Breast epithelium (tissue), 3 donors: ENCODE measurements around the gene ATXN7L1.

Experiments used
- POLR2A ChIP-seq: fragments of 450-650 bp; IDR thresholded peaks from one replicate; pipeline ENCODE4 v1.6.1; 2016; ENCODE audit warnings: antibody characterized with exemption, mild to moderate bottlenecking, moderate library complexity
- POLR2AphosphoS5 ChIP-seq, 3 donors: sonication (generic); formaldehyde crosslinking; IDR thresholded peaks; one replicate each; pipeline ENCODE4 v1.6.1; 2017; ENCODE audit warnings: antibody characterized with exemption in 3 of 3
- TF ChIP-seq, protein P1 (sequence below), 3 donors: fragments of 450-650 bp; IDR thresholded peaks; one replicate each; pipeline ENCODE4 v1.5.1; 2016 to 2017; ENCODE audit warnings: antibody characterized with exemption in 3 of 3, mild to moderate bottlenecking in 3 of 3, moderate library complexity in 3 of 3

DNA sequence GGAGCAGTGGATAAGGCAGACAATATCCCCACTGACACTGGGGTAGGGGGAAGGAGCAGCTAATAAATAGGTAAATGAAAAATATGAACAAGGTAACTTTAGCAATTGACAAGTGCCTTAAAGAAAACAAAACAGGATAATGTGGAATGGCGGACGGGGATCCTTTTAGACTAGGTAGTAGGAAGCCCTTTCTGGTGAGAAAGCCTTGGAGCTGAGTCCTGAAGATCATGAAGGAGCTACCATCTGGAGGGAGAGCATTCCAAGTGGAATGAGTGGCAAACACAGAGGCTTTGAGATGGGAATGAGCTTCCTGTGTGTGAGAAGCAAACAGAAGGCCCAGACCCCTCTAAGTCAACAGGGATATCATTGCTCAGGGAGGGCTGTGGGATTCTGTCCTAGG is 16.0 kb upstream of the ATXN7L1 start:
- TF ChIP-seq POLR2A: no peak
- TF ChIP-seq, protein P1, sequence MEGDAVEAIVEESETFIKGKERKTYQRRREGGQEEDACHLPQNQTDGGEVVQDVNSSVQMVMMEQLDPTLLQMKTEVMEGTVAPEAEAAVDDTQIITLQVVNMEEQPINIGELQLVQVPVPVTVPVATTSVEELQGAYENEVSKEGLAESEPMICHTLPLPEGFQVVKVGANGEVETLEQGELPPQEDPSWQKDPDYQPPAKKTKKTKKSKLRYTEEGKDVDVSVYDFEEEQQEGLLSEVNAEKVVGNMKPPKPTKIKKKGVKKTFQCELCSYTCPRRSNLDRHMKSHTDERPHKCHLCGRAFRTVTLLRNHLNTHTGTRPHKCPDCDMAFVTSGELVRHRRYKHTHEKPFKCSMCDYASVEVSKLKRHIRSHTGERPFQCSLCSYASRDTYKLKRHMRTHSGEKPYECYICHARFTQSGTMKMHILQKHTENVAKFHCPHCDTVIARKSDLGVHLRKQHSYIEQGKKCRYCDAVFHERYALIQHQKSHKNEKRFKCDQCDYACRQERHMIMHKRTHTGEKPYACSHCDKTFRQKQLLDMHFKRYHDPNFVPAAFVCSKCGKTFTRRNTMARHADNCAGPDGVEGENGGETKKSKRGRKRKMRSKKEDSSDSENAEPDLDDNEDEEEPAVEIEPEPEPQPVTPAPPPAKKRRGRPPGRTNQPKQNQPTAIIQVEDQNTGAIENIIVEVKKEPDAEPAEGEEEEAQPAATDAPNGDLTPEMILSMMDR (IDR thresholded peaks at IDR 0.05): no peak
- TF ChIP-seq POLR2AphosphoS5 (IDR thresholded peaks at IDR 0.05): no peak
